ENCODE results near the gene RAB7B.

GRCh38 chr1:205945069-205945468 lies 58.1 kb downstream of the RAB7B start:
- no peak for TF ChIP-seq ARID2 (IDR thresholded peaks at IDR 0.05)
- no peak for TF ChIP-seq KDM4B (IDR thresholded peaks at IDR 0.05; ENCODE audit: borderline replicate concordance in 2 of 2, low read depth in 1 of 2)
- TF ChIP-seq BMI1 (IDR thresholded peaks at IDR 0.05; ENCODE audit: low read length), result no peak
- TF ChIP-seq RBM22 (IDR thresholded peaks at IDR 0.05; ENCODE audit: low read depth, low read length, poor library complexity, severe bottlenecking), result no peak
- TF ChIP-seq ZNF318 (IDR thresholded peaks at IDR 0.05; ENCODE audit: borderline replicate concordance in 1 of 2, low read depth in 1 of 2), result no peak
- no peak for TF ChIP-seq ZNF431 (CRISPR knock-in tag; IDR thresholded peaks at IDR 0.05)
- no peak for TF ChIP-seq TFE3 (CRISPR knock-in tag; IDR thresholded peaks at IDR 0.05)
- TF ChIP-seq ZFP1 (CRISPR knock-in tag; IDR thresholded peaks at IDR 0.05), result no peak
- no peak for TF ChIP-seq MYC (IDR thresholded peaks at IDR 0.05; ENCODE audit: low read depth, low read length)
- no peak for TF ChIP-seq MYC (CRISPR knock-in tag; IDR thresholded peaks at IDR 0.05; ENCODE audit: borderline replicate concordance, low read depth)
